ENCODE results near the gene RAB5B.

RAB5B gene

GRCh38 chr12:56042843-56043242 is 69.0 kb downstream of the RAB5B start:
- H3K27ac ChIP-seq (ENCODE audit: low read depth, low read length) = peak overlapping the region; percentile 90
- H3K4me3 ChIP-seq (ENCODE audit: low read depth in 1 of 5, low read length in 5 of 5) = peak overlapping the region; percentile 74 to 98 (median 94)
- H3K9ac ChIP-seq (ENCODE audit: low read length in 5 of 5) = peak overlapping the region; percentile 70 to 99 (median 93)
- H3K9me3 ChIP-seq (ENCODE audit: control insufficient read depth in 5 of 5, low read length in 5 of 5) = no peaks in the 10 kb centered on the region
- no peaks in the 10 kb centered on the region for H3K27me3 ChIP-seq (ENCODE audit: control insufficient read depth in 5 of 5, insufficient read depth in 4 of 5, low read length in 5 of 5)
- peaks cover 9 to 29% (median 20%) of the 10 kb centered on the region in 5 donors for H3K36me3 ChIP-seq (ENCODE audit: control insufficient read depth in 5 of 5, insufficient read depth in 5 of 5, low read length in 5 of 5)
- peaks cover 3 to 28% (median 21%) of the 10 kb centered on the region in 5 donors for H3K4me1 ChIP-seq (ENCODE audit: control insufficient read depth in 5 of 5, insufficient read depth in 5 of 5, low read length in 5 of 5)
